Measurements from ENCODE around the gene CD99. TPM values are rescaled to one million over a fixed set of nuclear protein-coding genes. Genes with fewer than 3 reads are reported as not detected.
A peak's percentile ranks its signal among the peaks of the same experiment; 100 is the strongest.

CD99 gene
- total RNA-seq, 1 donor from 2014 or later = 398 TPM

GRCh38 chrX:2675657-2676200 is 15.4 kb upstream of the CD99 start:
- peak; percentile 18 for DNase-seq (ENCODE audit: low spot score)

- DNase-seq (ENCODE audit: low spot score) = no peak
Measured at GRCh38 chrX:2676794-2677675, 14.1 kb upstream of the CD99 start.

- DNase-seq (ENCODE audit: low spot score) = peak; percentile 91
Measured at GRCh38 chrX:2677764-2678163, 13.3 kb upstream of the CD99 start.

- no peak for DNase-seq (ENCODE audit: low spot score)
Measured at GRCh38 chrX:2678583-2678982, 12.5 kb upstream of the CD99 start.

- DNase-seq (ENCODE audit: low spot score) = peak; percentile 72
Measured at GRCh38 chrX:2679534-2680485, 11.3 kb upstream of the CD99 start.

- no peak for DNase-seq (ENCODE audit: low spot score)
Measured at GRCh38 chrX:2680486-2681348, 10.4 kb upstream of the CD99 start.

DNA sequence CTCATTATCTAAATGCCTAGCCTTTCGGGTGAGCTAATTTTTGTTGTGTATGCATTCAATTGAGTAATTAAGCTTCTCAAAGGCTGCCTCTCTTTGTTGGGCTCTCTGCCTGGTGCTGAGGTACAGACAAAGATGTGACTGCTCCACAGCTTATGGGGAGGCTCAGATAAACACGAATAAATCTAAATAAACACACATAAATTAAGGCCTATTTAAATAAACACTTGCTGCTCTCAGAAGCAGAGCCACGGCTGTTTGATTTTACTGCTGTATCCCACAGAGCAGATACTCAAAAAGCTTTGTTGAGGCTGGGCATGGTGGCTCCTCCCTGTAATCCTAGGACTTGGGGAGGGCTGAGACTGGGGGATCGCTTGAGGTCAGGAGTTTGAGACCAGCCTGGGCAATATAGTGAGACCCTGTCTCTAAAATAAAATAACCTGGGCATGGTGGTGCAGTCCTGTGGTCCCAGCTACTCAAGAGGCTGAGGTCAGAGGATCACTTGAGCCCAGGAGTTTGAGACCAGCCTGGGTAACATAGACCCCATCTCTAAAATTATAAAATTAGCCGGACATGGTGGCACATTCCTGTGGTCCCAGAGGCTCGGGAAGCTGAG is 8.4 kb upstream of the CD99 start:
- DNase-seq (ENCODE audit: low spot score) = peak; percentile 43

- DNase-seq (ENCODE audit: low spot score) = no peak
Measured at GRCh38 chrX:2684256-2684655, 6.8 kb upstream of the CD99 start.

- no peak for DNase-seq (ENCODE audit: low spot score)
Measured at GRCh38 chrX:2685886-2686285, 5.2 kb upstream of the CD99 start.

DNA sequence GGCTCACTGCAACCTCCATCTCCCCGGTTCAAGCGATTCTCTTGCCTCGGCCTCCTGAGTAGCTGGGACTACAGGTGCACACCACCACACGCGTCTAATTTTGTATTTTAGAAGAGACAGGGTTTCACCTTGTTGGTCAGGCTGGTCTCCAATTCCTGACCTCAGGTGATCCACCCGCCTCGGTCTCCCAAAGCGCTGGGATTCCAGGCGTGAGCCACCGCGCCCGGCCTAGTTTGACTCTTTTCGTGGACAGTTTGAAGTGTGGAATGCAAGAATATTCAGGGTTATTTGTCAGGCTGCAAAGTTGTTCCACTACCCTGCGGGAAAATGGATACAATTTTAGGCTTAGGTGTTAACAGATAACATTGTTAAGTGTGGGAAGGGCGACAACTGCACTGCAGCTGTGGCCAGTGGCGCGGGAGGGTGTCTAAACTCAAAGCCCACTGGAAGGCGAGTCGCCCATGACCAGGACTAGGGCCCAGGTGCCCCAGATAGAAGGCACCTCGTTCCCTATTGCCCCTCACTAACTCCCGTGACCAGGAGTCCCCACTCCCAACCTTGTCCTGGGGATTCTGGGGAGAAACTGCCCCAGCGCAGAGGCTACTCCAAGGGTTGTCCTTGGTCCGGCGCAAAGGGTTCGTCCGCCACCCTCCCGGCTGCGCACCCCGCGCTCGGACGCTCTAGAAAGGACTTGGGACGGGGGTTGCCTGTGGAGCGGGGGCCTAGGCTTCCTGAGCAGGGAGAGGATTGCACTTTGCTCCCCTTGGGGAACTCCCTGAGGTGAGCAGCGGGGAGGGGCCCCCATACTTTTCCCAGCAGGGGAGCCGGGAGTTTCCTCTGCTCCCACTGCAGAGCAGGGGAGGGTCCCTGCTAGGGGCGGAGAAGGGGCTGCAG is 1.1 kb upstream of the CD99 start:
- DNase-seq (ENCODE audit: low spot score) = peak; percentile 88

DNA sequence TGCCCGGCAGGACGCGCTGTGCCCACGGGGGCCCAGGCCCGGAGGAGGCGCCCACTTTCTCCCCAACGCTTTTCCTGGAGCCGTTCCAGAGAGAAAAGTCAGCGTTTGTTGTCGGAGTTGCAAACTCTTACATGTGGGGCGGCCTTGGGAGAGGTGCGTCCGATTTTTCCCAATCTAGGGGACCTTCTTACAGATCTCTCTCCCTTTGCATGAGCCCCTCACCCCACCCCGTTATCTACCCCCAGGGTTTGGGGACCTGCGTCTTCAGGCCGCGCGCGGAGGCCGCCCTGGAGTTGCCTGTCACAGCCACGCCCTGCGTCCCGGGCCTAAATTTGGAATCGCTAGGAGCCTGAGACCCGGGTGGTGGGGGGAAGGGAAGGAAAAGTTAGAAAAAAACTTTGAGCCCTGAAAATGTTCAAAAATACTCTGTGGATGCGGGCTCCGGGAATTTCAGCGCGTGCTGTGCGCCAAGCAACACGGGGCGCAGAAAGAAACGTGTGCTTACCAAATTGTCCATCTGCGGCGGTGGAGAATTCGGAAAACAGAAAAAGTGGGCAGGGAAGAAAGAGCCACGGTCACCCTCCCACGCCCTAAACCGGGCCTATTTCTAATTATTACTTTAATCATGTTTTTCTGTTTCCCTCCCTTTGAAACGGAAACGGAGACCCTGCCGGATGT is 587 bp downstream of the CD99 start:
- DNase-seq (ENCODE audit: low spot score) = no peak

GRCh38 chrX:2692221-2693112 is 1.4 kb downstream of the CD99 start:
- no peak for DNase-seq (ENCODE audit: low spot score)

GRCh38 chrX:2693113-2694002 is 2.3 kb downstream of the CD99 start:
- DNase-seq (ENCODE audit: low spot score) = no peak

DNA sequence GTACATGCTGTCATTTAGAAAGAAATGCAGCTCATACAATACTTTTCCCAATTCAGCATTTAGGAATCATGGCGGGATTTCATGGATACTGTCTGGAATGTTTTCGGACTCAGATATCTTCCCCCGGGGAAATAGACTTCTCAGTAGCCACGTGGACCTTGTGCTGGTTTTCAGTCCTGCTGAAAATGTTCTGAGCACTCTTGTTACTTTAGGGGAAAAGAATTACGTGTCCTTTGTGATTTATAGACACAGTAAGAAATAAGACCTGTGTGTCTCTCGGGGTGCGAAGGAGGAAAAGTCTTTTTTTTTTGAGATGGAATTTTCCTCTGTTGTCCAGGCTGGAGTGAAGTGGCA is 3.8 kb downstream of the CD99 start:
- no peak for DNase-seq (ENCODE audit: low spot score)

DNA sequence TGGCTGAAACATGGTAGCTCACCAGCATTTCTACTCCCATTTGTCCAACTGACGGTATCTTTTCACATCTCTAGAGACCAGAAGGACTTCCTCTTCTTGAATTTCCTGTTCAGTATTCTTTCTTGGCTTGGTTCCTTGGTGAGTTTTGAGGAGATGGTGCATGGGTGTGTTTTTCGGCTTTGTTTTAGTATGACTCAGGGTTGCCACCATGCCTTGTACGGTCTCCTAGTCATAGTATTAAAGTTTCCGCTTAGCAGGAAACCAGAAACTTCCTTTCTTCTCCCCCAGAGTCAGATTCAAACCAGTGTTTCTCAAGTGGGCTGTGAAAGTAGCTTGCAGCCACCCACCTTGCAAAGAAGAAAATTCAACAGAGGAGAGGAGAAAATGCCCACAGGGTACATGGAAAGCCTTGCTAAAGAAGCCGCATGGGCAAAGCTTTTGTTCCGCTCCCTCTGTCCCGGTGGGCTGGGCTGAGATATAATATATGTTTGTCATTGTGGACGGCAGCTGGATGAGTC is 5.7 kb downstream of the CD99 start:
- DNase-seq (ENCODE audit: low spot score) = no peak

DNA sequence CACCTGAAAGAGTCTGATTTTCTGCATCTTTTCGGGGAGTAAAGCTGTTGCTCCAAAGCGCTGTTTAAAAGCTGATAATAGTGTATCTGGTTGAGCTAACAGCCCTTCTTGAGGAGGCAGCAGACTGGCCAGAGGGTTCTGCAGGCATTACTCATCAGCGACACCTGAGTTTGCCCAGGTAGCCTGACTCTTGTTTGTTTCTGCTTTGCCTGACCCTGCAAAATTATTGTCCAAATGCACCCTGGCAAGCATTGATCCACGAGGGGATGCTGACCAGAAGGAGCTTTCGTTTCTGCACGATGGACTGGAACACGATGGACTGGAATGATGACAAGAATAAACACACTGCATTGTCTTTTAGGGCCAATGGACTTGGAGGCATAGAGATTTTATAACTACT is 6.2 kb downstream of the CD99 start:
- DNase-seq (ENCODE audit: low spot score) = no peak

All from mesenteric fat pad (tissue), 1 donor.